HEK293T (cell line): ENCODE results near the gene ITPA.
"Not testable (repeated sequence)": the region's sequence is repeated elsewhere in the genome, so short reads cannot be mapped to it uniquely, and the experiment has no call there.

ENCODE experiments used
- CTCF ChIA-PET: fragments of 350-600 bp; formaldehyde crosslinking; extraction: SDS; loops from one replicate; lab custom pipeline; 2021; ENCODE audit warnings: antibody characterized with exemption, inconsistent platforms; lab: Yijun Ruan, JAX
- POLR2A ChIA-PET: fragments of 350-600 bp; formaldehyde crosslinking; extraction: SDS; loops from one replicate; lab custom pipeline; 2020; ENCODE audit warnings: antibody characterized with exemption, inconsistent platforms; lab: Yijun Ruan, JAX
- DNase-seq: peaks from one replicate; pipeline ENCODE4 v3.0.0; 2012; ENCODE audit warnings: mixed read lengths; ENCODE audit errors: extremely low spot score
- ARNT ChIP-seq: fragments of 450-650 bp; IDR thresholded peaks from 2 replicates; pipeline ENCODE4 v1.6.1; 2017; ENCODE audit warnings: mild to moderate bottlenecking
- BHLHE40 ChIP-seq: fragments of 450-650 bp; IDR thresholded peaks from 2 replicates; pipeline ENCODE4 v1.6.1; 2016; ENCODE audit warnings: mild to moderate bottlenecking, moderate library complexity, borderline replicate concordance
- CTBP1 ChIP-seq: fragments of 450-650 bp; IDR thresholded peaks from 2 replicates; pipeline ENCODE4 v1.6.1; 2016; ENCODE audit warnings: borderline replicate concordance
- ELF4 ChIP-seq: fragments of 450-650 bp; IDR thresholded peaks from 2 replicates; pipeline ENCODE4 v1.6.1; 2017; ENCODE audit warnings: antibody characterized with exemption
- FOXA1 ChIP-seq: fragments of 450-650 bp; IDR thresholded peaks from 2 replicates; pipeline ENCODE4 v1.6.1; 2016; ENCODE audit warnings: mild to moderate bottlenecking
- FOXK2 ChIP-seq: fragments of 450-650 bp; IDR thresholded peaks from 2 replicates; pipeline ENCODE4 v1.6.1; 2016; ENCODE audit warnings: mild to moderate bottlenecking
- FOXM1 ChIP-seq: fragments of 450-650 bp; IDR thresholded peaks from 2 replicates; pipeline ENCODE4 v1.6.1; 2017; ENCODE audit warnings: mild to moderate bottlenecking, borderline replicate concordance
- HDGF ChIP-seq: fragments of 450-650 bp; IDR thresholded peaks from 2 replicates; pipeline ENCODE4 v1.6.1; 2017; ENCODE audit warnings: antibody characterized with exemption, borderline replicate concordance
- L3MBTL2 ChIP-seq: fragments of 450-650 bp; conservative IDR thresholded peaks from 2 replicates; pipeline ENCODE4 v1.6.1; 2016; ENCODE audit warnings: mild to moderate bottlenecking
- LEF1 ChIP-seq: fragments of 450-650 bp; IDR thresholded peaks from 2 replicates; pipeline ENCODE4 v1.6.1; 2017; ENCODE audit warnings: mild to moderate bottlenecking, borderline replicate concordance
- NFRKB ChIP-seq: fragments of 450-650 bp; IDR thresholded peaks from 2 replicates; pipeline ENCODE4 v1.6.1; 2016; ENCODE audit warnings: mild to moderate bottlenecking, moderate library complexity
- SP1 ChIP-seq: fragments of 450-650 bp; IDR thresholded peaks from 2 replicates; pipeline ENCODE4 v1.6.1; 2017
- SUZ12 ChIP-seq: fragments of 450-650 bp; IDR thresholded peaks from 2 replicates; pipeline ENCODE4 v1.6.1; 2016; ENCODE audit warnings: mild to moderate bottlenecking
- TARDBP ChIP-seq: fragments of 450-650 bp; IDR thresholded peaks from 2 replicates; pipeline ENCODE4 v1.6.1; 2016
- ZNF384 ChIP-seq: fragments of 450-650 bp; IDR thresholded peaks from 2 replicates; pipeline ENCODE4 v1.6.1; 2016
- TF ChIP-seq, protein P1 (sequence below): fragments of 450-650 bp; IDR thresholded peaks from 2 replicates; pipeline ENCODE4 v1.6.1; 2016

The ITPA gene

DNA sequence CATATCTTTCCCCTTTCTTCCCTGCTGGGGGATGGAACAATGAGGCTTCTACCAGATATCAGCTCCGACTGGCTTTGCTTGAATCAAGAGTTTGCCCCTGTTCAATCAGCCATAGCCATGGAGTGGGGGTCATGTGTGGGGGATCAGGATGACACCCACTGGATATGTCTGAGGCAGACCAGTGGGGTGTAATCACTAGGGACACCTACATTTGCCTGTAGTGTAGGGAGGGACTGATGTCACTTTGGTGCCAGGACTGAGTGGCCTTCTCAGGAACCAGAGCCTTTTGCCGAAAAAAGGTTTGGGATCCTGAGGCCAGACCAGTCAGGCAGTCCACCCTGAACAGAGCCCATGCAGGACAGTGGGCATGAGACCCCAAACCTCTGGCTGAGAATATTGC lies 1.0 kb downstream of the ITPA start:
- POLR2A ChIA-PET = interaction anchor here (2.2 kb wide), 1 partner anchor 22 kb away, joined by 7 read pairs; no protein-coding TSS in a partner anchor
- CTCF ChIA-PET = interaction anchor here (1.0 kb wide), 1 partner anchor 9 kb away, joined by 3 read pairs; no protein-coding TSS in a partner anchor
- no peak for DNase-seq
- TF ChIP-seq SP1 (no peak), ARNT (no peak), FOXM1 (no peak), NFRKB (no peak), FOXA1 (no peak), HDGF (no peak), BHLHE40 (no peak), LEF1 (no peak), FOXK2 (no peak), ELF4 (no peak)
- TF ChIP-seq, protein P1, sequence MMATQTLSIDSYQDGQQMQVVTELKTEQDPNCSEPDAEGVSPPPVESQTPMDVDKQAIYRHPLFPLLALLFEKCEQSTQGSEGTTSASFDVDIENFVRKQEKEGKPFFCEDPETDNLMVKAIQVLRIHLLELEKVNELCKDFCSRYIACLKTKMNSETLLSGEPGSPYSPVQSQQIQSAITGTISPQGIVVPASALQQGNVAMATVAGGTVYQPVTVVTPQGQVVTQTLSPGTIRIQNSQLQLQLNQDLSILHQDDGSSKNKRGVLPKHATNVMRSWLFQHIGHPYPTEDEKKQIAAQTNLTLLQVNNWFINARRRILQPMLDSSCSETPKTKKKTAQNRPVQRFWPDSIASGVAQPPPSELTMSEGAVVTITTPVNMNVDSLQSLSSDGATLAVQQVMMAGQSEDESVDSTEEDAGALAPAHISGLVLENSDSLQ = no peak

DNA sequence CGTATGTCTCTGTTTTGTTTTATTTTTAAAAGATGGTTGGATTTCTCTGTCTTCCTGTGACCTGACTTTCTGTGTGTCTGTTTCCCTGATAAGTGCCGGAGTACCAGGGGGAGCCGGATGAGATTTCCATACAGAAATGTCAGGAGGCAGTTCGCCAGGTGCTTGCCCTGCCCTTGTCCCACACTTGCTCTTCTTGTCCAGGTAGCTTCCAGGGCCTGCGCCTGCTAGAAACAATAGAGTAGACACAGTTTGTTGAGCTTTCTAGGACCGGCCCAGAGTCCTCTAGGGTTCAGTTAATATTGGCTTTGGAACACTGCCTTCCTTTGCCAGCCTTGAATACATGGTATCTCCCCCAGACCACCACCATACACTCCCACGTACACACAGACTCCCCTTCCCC lies 3.9 kb downstream of the ITPA start:
- POLR2A ChIA-PET = no interaction called here
- no peak for DNase-seq
- TF ChIP-seq BHLHE40 (no peak), ELF4 (no peak), NFRKB (no peak), ZNF384 (no peak)
- CTCF ChIA-PET = no interaction called here

DNA sequence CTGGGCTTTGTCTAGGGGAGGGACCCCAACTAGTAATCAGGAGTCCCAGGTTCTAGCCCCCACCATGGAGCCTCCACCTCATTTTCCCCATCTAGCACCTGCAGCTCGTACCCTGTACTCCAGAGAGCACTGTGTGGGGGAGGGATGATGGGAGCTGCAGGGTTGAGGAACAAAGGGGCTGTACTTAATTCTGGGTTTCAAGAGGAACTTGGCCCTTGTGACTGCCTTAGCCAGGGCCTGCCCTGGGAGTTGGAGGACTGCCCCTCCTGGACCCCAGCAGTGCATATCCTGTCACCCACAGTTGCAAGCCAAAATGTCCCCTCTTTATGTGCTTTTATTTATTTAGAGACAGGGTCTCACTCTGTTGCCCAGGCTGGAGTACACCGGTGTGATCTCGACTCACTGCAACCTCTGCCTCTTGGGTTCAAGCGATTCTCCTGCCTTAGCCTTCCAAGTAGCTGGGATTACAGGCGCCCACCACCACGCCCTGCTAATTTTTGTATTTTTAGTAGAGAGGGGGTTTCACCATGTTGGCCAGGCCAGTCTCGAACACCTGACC lies 6.1 kb downstream of the ITPA start:
- DNase-seq, POLR2A ChIA-PET, CTCF ChIA-PET: not testable (repeated sequence)

DNA sequence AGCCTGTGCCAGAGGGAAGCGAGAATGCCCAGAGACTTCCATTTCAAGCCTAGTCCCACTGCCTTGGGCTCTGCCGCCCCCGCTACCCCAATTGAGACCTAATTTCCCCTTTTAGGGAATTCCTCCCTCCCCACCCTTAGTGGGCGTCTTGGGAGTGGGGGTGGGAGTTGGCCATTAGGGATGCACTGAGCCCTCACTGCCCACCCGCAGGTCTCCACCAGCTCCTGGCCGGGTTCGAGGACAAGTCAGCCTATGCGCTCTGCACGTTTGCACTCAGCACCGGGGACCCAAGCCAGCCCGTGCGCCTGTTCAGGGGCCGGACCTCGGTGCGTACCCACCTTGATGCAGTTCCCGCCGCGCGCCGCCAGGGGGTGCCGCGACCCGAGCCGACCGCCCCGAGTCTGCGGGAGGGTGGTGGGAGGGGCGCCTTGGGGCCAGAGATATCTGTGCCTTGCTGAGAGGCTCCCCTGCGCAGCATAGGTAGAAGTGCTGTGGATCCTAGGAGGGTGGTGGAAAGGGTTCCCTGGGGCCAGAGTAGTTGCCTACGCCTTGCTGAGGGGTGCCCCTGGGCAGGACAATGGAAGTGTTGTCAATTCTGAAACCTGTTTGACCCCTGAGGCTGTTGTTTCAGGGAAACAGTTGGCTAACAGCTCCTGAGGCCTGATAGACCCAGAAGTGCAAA lies 9.2 kb downstream of the ITPA start:
- DNase-seq = peak; percentile 88
- ChIA-PET CTCF (interaction anchor here (0.6 to 1.0 kb wide), 5 partner anchors 8 to 377 kb away, joined by 3 to 9 read pairs (median 3); no protein-coding TSS in a partner anchor), POLR2A (interaction anchor here (1.4 to 2.0 kb wide), 2 partner anchors 9 to 21 kb away, joined by 3 to 8 read pairs; partner anchors contain the start of gene ITPA)
- TF ChIP-seq FOXA1 (no peak), HDGF (0 out of 2 replicates have a peak, but pooled peaks have one; percentile 76)

DNA sequence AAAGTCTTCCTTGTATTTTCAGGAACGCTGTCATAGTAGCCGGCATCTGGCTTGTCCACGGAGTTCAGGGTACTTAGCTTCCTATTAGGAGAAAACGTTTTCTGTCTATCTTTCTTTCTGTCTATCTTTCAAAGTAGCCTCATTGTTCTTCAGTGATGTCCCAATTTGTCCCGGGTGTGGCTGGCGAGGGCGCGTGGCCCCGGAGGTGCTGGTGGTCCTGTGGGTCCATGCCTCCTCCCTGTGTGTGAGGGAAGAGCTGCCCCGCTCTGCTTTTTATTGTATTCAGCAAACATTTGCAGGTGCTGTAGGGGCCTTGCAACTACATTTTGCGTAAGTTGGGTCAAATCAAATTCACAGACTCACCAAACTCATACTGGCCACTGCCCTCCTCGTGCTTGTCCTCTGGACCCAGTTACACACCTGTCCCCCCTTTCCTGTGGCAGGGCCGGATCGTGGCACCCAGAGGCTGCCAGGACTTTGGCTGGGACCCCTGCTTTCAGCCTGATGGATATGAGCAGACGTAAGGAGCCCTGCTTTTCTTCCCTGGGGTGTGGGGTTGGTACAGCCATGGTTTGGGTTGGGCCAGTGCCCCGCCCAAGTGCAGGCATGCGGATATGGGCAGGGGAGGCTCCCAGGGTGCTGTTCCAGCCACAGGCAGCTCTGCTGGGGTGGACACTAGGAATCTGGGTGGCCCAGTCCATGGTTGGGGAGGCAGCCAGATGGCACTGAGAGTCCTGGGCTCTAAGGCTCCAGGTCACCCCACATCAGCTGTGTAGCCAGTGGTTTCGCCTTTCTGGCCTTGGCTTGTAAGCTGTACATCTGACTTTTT lies 12.3 kb downstream of the ITPA start:
- TF ChIP-seq LEF1 (no peak), FOXM1 (no peak), SP1 (no peak)
- CTCF ChIA-PET = no interaction called here
- POLR2A ChIA-PET = no interaction called here
- DNase-seq = no peak

DNA sequence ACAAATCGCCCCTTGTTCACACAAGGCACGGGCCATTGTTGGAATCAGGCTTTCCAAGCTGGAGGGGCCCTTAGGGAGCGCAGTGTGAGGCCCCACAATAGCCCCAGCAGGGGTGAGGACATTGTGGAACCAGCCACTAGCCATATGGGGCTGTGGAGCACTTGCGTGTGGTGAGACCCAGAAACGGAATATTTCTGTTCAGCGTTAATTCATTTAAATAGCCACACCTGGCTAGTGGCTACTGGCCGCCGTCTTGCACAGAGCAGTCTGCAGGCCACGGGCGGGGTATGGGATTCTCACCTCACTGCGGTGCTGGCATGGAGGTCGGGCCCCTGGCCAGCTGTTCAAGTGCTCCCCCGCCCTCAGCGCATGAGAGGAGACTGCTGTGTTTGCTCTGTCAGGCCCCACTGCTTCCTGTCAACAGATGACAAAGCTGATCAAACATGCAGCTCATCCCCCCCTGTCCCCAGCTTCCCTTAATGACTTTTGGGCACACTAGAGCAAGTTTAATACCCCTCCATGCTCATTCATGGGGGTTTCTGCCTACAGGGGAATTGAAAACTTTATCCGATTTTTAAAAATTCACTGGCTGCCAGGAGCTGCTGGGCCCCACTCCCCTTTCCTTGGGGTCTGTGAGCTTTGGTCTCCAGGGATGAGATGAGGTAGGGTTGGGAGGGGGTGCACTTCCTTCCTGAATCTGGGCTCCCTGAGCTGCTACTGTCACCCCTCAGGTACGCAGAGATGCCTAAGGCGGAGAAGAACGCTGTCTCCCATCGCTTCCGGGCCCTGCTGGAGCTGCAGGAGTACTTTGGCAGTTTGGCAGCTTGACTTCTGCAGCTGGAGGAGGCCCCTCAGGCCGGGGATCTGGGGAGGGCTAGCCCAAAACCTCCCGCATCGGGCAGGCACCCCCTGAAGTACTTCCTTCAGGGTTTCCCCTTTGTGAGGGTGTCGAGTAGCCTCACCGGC lies 13.6 kb downstream of the ITPA start:
- ChIA-PET CTCF (no interaction called here), POLR2A (no interaction called here)
- no peak for TF ChIP-seq TARDBP
- no peak for TF ChIP-seq FOXA1
- no peak for TF ChIP-seq SUZ12
- TF ChIP-seq CTBP1 = no peak
- no peak for TF ChIP-seq ELF4
- TF ChIP-seq ARNT = no peak
- no peak for TF ChIP-seq L3MBTL2
- TF ChIP-seq ZNF384 = no peak
- no peak for DNase-seq

DNA sequence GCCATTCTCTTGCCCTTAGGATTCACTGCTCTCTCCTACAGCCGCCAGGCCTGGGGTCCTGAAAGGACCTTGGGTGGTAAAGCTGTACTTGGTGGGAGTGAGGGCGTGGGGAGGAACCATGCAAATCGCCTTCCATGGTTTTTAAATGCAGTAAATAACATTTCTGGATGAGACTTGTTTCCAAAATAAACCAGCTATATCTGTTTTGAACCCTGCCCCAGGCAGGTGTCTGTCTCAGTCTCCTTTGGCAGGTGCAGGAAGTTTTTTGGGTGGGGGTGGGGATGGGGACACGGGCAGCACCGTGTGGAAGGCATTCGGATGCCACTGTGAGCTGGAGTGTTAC lies 14.3 kb downstream of the ITPA start:
- TF ChIP-seq FOXK2 = no peak
- TF ChIP-seq ZNF384 = no peak
- TF ChIP-seq NFRKB = no peak
- TF ChIP-seq HDGF = no peak
- TF ChIP-seq LEF1 = no peak
- TF ChIP-seq, protein P1 = no peak
- TF ChIP-seq SP1 = no peak
- TF ChIP-seq FOXM1 = no peak
- TF ChIP-seq FOXA1 = no peak
- ChIA-PET POLR2A (no interaction called here), CTCF (no interaction called here)
- DNase-seq = no peak
